Measurements from ENCODE around the gene ORM1.
"Not testable (repeated sequence)": the region's sequence is repeated elsewhere in the genome, so short reads cannot be mapped to it uniquely, and the experiment has no call there.

GRCh38 chr9:114332474-114333040 lies 9.7 kb downstream of the ORM1 start:
- not testable (repeated sequence) for TF ChIP-seq POLR2A (IDR thresholded peaks at IDR 0.05)
- TF ChIP-seq, protein P1, sequence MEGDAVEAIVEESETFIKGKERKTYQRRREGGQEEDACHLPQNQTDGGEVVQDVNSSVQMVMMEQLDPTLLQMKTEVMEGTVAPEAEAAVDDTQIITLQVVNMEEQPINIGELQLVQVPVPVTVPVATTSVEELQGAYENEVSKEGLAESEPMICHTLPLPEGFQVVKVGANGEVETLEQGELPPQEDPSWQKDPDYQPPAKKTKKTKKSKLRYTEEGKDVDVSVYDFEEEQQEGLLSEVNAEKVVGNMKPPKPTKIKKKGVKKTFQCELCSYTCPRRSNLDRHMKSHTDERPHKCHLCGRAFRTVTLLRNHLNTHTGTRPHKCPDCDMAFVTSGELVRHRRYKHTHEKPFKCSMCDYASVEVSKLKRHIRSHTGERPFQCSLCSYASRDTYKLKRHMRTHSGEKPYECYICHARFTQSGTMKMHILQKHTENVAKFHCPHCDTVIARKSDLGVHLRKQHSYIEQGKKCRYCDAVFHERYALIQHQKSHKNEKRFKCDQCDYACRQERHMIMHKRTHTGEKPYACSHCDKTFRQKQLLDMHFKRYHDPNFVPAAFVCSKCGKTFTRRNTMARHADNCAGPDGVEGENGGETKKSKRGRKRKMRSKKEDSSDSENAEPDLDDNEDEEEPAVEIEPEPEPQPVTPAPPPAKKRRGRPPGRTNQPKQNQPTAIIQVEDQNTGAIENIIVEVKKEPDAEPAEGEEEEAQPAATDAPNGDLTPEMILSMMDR (IDR thresholded peaks at IDR 0.05), result not testable (repeated sequence)
